GM18868 (cell line): Measurements from ENCODE around the gene HS3ST3A1.
"Not testable (repeated sequence)": the region's sequence is repeated elsewhere in the genome, so short reads cannot be mapped to it uniquely, and the experiment has no call there.

Source experiments
- ATAC-seq: cut with Tn5 transposase; IDR thresholded peaks from one replicate; pipeline ENCODE4 v1.9.1; 2021; ENCODE audit warnings: mild to moderate bottlenecking, moderate library complexity; ENCODE audit not compliant: unreplicated experiment

The HS3ST3A1 gene

DNA sequence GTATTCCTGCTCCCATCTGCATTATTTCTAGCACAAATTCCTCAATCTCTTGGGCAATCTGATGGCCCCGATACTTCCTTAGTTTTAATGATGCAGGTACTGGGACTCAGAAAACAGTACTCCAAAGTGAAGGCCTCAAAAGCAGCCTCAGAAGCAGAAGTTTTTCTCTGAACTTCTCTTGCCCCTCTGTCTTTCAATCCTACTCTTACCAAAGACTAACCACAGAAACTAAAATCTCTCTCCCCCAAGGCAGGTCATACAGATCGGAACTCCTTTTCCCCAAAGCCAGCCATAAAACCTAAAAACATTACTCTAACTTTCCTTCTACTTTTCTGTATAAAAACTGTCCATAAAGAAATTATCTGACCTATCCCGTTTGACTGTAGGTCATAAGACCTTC, 103.5 kb downstream of the HS3ST3A1 start:
- ATAC-seq = no peak

GRCh38 chr17:13496553-13497056, 105.1 kb downstream of the HS3ST3A1 start:
- not testable (repeated sequence) for ATAC-seq

DNA sequence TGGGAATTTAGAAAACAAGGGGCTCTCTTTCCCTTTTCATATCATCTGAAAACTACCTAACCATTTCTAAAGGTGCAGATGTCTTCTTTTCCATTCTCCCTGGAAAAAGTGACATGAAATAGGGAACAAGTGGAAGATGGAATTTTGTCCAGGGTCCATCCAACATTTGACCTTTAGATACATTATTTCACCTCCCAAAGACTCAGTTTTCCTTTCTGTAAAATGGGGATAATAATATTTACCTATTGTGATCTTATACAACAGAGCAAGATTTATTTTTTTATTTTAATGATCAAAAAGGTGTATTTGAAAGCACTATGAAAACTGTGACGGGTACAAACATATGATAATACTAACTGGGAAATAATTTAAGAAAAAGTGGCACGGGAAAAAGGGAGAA, 106.3 kb downstream of the HS3ST3A1 start:
- no peak for ATAC-seq

- ATAC-seq = peak; percentile 52
Observed at GRCh38 chr17:13492737-13493122, 109.0 kb downstream of the HS3ST3A1 start.

DNA sequence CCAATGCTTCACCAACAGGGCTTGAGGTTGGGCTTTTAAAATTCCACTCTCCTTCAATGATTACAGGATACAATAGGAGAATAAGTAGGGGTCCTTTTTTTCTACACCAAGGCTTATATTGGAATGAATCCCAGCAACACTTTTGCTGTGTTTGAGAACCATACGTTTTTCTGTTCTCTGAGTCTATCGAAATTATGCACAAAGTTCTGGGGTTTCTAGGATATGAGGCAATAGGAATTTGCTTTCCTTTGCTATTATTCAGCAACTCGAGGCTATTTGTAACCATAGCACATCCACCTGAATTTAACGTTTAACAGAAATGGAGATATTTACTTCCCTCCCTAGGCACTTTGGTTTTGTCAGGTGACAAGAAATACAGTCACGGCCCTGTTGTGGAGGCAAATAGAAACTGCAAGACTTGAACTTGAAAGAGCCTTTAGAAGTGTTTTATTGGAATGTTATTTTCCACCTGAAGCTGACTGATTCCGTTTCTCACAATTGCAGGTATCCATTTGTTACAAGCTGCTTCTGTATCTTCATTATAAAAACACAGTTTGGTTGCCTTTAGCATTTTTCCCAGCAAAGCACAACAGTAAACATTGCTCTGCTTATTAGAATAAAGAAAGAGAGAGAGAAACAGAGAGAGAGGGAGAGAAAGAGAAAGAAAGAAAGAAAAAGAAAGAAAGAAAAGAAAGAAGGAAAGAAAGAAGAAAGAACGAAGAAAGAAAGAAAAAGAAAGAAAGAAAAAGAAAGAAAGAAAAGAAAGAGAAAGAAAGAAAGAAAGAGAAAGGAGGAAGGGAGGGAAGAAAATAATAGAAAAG, 109.6 kb downstream of the HS3ST3A1 start:
- ATAC-seq = no peak

DNA sequence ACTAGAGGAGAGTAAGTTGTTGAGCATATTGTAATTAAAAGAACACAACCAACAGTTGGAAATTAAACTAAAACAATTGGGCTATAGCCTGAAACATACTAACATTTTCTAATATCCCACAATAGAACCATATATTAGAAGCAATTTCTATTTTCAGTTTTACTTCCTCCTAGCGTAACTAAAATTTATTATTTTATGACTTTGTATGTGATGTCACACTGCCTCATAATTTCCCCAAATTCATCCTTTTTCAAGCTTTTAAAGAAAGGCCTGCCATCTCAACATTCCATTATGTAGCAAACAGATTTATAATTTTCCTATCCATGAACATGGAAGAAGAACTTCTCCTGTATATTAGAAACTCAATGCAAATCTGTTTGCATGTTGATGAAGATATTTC, 110.2 kb downstream of the HS3ST3A1 start:
- no peak for ATAC-seq

- no peak for ATAC-seq
Observed at GRCh38 chr17:13490906-13491482, 110.7 kb downstream of the HS3ST3A1 start.

- ATAC-seq = no peak
Observed at GRCh38 chr17:13490427-13490826, 111.3 kb downstream of the HS3ST3A1 start.

- ATAC-seq = no peak
Observed at GRCh38 chr17:13485327-13485726, 116.4 kb downstream of the HS3ST3A1 start.

GRCh38 chr17:13484020-13484419, 117.7 kb downstream of the HS3ST3A1 start:
- ATAC-seq = no peak

- no peak for ATAC-seq
Observed at GRCh38 chr17:13480877-13481276, 120.9 kb downstream of the HS3ST3A1 start.

DNA sequence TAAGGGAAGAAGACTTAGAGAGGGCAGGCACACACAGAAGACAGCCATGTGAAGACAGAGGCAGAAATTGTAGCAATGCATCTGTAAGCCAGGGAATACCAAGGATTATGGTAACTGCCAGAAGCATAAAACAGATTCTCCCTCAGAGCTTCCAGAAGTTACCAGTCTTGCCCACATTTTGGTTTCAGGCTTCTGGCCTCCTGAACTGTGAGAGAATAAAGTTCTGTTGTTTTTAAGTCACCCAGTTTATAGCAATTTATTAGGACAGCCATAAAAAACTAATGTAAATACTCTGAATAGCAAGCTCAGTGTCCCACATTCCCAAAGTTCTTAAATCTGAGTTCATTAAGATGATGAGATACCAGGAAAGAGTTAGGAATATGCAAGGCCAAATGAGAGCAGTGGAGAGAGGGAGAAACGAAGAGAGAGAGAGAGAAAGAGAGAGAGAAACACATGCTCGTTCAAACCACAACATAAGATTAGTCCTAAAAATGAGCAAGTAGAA, 123.4 kb downstream of the HS3ST3A1 start:
- ATAC-seq = no peak

DNA sequence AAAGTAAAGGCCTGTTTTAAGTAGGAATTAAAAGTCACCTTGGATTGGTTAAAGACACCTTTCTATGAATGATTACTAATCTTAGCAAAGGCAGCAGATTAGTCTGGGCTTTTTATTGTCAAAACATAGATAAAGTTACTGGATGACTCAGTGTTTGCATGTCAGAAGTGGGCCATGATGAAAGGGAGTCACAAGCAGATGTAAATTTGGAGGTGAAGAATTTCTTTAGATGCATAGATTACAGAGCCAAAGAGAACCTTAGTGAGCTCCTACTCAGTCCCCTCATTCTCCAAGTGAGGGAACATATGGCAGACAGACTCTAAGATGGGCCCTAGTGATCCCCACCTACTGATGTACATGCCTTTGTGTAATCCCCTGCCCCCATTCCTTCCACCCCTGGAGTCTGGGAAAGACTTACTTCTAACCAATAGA, 124.5 kb downstream of the HS3ST3A1 start:
- no peak for ATAC-seq

- ATAC-seq = no peak
Observed at GRCh38 chr17:13476720-13477119, 125.0 kb downstream of the HS3ST3A1 start.

DNA sequence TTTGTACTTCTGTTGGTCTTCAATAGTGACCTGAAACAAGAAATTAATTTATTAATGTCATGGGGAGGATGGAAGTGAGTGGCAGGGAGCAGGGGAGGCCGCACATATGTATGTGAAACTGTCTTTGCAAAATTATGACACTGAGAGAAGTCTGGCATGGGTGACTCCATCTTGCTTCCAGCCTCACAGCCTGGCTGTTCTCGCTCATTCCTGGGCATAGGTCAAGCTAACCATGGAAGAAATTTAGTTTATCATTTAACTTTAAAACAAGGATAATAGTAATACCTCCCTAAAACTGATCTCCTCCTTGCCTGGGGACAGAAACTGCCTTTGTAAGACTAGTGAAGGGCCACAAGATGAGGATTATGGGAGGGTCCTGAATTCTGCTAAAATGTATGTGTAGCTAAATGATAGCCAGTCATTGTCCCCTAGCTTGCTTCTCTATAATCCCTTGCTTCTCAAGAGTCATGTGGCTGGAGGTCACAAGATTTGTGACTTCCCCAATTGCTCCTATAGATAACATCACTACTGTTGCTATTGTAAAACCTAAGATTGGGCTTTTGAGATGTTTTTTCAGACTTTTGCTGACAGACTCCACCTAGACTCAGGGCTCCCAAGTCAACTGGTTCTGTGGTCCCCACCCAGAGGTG, 126.0 kb downstream of the HS3ST3A1 start:
- no peak for ATAC-seq

GRCh38 chr17:13474073-13474800, 127.5 kb downstream of the HS3ST3A1 start:
- no peak for ATAC-seq

DNA sequence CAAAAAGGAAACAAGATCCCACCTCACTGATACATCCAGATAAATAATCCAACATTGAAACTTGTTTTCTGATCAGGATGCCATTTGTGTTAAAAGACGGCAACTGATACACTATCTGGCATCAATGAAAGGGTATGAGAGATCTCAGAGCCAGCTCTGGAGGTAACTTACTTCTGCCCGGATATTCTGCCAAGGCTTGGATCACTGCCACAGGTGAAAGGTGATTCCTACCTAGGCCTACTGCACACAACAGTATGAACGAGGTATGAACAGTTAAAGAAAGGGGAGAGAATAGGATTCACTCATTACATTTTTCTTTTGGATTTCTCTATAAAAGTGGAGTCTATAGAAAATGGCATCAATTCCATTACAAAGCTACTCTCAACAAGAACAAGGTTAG, 136.1 kb downstream of the HS3ST3A1 start:
- no peak for ATAC-seq

- no peak for ATAC-seq
Observed at GRCh38 chr17:13462673-13463124, 139.0 kb downstream of the HS3ST3A1 start.

GRCh38 chr17:13462146-13462545, 139.6 kb downstream of the HS3ST3A1 start:
- ATAC-seq = no peak

DNA sequence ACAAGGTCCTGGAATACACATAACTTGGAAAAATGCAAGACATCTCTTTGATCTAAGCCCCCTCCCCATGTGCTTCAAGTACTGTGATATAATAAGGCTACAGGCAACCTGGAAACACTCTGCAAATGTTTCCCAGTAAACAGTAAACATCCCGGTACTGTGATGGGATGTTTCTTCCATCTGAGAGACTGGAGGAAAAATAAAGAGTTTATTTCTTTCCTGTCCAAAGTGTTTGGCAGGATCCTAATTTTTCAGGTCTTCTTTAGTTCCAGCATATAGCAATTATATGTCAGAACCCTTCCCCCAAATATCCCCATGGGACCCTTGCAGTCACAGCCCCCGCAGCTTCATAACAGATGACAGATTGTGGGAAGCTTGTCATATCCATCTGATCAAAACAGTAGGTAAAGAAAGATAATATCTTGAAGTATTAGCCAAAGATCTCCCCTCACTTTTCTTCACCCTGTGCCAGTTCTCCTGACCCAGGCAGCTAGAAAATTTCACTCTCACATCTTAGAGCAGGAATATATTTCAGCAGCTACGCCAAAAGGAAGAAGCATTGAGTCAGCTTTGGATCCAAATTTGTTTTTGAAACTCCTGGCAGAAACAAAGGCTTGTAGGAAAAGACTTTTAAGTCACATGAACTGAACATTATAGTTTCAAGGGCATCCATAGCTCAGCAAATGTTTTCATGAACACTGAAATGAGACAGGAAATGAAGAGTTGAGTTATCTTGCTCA, 141.3 kb downstream of the HS3ST3A1 start:
- ATAC-seq = no peak
